Putamen (tissue), 1 donor: ENCODE measurements around the gene ELF3.
"Not testable (repeated sequence)": the region's sequence is repeated elsewhere in the genome, so short reads cannot be mapped to it uniquely, and the experiment has no call there.

Experiments
- DNase-seq: peaks from one replicate; pipeline ENCODE4 v3.0.0-alpha.2; 2016; ENCODE audit warnings: low spot score

ELF3 gene

DNA sequence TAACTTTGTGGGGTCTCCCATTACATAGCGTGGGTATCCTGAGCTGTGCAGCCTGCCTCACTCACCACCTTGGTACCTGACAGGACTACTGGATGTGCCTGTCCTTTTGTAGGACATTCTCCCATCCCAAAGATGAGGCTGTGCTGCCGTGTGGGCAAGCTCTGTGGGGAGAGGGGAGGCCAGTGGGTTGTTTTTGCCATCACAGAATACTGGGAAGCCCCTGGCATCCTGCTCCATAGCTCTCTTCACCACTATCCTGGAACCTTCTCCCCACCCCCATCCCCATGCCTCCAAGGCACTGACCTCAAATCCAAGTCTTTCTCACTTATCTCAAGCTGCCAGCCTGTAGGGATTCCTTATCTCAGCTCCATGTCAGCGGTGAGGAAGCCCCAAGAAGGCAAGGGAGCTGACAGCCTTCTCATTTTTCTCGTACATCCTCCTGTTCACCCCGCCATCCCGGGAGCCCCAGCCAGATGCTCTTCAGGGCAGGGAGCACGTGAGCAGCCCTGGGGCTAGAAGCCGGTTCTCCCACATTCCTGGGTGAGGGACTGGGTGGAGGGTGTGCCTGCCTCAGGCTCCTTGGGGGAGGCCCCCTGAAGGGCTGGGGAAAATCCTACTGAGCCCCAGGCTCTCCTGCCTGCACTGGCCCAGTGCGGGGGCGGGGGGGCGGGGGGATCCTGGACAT is 2.4 kb upstream of the ELF3 start:
- no peak for DNase-seq

GRCh38 chr1:202009326-202010179 is 834 bp upstream of the ELF3 start:
- peak; percentile 80 for DNase-seq

DNA sequence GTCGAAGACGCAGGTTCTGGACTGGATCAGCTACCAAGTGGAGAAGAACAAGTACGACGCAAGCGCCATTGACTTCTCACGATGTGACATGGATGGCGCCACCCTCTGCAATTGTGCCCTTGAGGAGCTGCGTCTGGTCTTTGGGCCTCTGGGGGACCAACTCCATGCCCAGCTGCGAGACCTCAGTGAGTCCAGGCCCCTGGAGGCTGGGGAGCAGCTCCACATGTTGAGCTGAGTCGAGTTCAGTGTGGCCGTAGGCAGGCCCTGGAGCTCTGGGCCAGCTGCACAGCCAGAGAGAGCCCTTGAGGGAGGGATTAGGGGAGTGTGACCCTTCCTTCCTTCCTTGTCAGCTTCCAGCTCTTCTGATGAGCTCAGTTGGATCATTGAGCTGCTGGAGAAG is 1.6 kb downstream of the ELF3 start:
- DNase-seq: no peak

DNA sequence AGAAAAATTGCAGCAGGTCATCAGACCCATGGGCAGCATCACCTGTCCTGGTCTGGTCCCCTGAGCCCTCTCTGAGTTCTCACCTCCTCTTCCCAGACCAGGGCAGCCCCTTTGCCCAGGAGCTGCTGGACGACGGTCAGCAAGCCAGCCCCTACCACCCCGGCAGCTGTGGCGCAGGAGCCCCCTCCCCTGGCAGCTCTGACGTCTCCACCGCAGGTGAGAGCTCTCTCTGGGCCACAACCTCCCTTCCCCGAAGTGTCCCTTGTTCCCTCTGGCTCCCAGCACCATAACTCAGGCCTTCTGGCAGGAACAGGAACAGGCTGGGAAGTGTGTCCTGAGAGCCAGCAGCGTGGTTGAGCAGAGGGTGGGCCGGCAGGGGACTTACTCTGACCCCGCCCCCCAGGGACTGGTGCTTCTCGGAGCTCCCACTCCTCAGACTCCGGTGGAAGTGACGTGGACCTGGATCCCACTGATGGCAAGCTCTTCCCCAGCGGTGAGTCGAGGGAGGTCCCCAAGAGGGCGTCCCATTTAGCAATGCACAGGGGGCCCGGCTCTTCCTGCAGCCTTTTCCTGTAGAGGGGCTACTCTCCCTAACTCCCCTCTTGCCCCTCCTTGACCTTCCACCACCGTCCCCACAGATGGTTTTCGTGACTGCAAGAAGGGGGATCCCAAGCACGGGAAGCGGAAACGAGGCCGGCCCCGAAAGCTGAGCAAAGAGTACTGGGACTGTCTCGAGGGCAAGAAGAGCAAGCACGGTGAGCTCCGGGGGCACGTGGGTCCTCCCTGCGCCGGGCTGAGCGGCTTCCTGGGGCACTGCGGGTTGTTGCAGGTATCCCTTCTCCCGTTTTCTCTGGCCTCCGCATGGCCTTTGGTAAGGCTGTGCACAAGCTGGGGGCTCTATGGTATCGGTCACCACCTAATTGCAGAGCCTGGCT is 2.4 kb downstream of the ELF3 start:
- no peak for DNase-seq

- DNase-seq: no peak
Measured at GRCh38 chr1:202013603-202014002, 3.2 kb downstream of the ELF3 start.

GRCh38 chr1:202014060-202014459 is 3.7 kb downstream of the ELF3 start:
- DNase-seq: no peak

GRCh38 chr1:202014915-202015661 is 4.7 kb downstream of the ELF3 start:
- DNase-seq: no peak

- no peak for DNase-seq
Measured at GRCh38 chr1:202015662-202015937, 5.2 kb downstream of the ELF3 start.

GRCh38 chr1:202016022-202016810 is 5.8 kb downstream of the ELF3 start:
- DNase-seq: no peak

DNA sequence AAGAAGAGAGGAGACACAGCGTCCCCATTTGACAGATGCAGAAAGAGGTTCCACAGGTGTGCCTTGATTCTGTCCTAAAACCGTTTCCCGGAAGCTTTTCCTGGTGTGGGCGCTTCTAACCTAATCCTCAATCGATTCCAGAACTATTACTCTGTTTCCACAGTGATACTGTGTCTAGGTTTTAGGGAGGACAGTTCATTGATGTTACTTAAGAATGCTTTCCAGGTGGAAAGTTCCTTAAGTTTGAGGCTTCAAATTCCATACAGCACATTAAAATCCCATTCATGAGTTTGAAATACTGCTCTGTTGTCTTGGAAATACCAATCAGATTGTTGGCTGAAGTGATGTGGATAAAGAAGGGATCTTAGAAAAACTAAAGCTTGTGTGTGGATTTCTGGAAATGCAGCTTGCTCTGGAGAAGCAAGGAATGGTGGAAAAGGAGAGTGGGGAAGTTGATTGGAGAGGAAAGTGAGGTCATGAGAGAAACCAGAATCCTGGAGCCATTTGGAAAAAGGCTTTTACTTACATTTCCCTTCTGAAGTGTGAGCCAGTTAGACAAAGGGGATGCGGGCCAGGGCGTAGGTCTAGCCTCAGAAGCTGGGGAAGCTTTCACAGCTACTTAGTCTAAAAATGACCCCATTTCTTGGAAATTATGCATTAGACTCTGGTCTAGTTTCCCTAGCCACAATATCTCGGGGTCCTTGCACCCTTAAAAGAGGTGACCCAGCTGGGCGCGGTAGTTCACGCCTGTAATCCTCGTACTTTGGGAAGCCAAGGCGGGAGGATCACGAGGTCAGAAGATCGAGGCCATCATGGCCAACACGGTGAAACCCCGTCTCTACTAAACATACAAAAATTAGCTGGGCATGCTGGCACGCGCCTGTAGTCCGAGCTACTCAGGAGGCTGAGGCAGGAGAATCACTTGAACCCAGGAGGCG is 6.7 kb downstream of the ELF3 start:
- no peak for DNase-seq

DNA sequence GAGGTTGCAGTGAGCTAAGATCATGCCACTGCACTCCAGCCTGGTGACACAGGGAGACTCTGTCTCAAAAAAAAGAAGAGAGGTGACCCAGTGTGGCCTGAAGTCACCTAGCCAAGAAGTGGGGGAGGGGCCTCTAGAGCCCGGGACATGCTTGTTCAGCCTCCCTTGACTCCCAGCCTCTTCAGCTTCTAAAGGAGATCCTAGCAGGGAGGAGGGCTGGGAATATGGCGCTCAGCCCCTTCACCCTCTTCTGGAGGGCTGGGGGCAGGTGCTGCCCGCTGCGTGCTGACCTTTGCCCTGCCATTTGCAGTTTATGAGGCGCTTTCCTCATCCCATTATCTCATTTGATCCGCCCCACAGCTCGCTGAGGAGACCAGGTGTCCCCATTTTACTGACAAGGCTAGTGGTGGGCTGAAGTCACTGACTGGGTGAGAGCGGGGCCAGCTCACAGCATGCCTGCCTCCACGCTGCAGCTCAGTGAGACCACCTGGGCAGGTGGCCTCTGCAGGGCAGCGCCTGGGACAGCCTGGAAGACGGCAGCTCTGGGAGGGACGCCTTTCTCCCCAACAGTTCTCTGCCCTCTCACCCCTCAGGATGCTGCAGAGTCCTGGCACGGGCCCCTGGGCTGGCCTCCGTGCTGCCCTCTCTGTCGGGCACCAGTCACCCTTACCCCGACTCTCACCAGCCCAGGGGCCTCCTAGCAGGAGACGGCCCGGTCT is 7.5 kb downstream of the ELF3 start:
- no peak for DNase-seq

DNA sequence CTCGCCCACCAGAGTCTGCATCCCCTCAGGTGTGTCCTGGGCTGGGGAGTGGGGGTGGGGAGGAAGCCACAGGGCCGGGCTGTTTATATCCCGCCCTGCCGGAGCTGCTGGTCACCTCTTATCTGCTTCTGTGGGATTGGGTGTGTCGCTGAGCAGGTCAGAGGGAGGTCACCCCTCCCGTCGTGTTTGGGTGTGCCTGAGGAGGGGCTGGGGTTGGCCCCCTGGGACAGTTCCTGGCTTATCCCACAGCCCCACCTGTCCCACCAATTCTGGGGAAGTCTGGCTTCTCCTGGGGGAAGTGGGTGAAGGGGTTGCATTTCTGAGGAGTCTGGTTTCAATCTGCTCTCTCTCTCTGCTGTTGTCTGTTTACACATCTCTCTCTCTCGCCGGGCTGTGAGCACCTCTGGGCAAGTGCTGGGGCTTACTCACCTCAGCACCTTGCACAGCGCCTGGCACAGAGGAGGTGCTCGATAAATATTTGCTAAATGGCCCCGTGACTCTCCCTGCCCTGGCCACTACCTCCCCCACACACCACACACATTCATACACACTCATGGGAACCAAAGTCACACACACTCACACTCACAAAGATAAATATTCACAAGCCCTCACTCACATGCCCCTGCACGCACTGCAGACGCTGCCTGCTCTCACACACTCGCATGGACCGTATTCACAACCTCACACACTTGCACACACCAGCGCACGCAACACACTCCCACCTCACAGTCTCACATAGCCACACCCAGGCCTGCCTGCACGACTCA is 8.3 kb downstream of the ELF3 start:
- no peak for DNase-seq

DNA sequence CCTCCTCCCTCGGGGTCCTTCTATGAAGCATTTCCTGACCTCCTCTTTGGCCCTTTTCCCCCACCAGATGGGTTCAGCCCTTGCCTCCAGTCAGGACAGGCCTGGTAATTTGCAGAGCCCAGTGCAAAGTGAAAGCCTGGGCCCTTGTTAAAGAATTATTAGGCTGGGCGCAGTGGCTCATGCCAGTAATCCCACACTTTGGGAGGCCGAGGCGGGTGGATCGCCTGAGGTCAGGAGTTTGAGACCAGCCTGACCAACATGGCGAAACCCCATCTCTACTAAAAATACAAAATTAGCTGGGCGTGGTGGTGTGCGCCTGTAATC is 8.8 kb downstream of the ELF3 start:
- not testable (repeated sequence) for DNase-seq

- no peak for DNase-seq
Measured at GRCh38 chr1:202023001-202023433, 12.6 kb downstream of the ELF3 start.

DNA sequence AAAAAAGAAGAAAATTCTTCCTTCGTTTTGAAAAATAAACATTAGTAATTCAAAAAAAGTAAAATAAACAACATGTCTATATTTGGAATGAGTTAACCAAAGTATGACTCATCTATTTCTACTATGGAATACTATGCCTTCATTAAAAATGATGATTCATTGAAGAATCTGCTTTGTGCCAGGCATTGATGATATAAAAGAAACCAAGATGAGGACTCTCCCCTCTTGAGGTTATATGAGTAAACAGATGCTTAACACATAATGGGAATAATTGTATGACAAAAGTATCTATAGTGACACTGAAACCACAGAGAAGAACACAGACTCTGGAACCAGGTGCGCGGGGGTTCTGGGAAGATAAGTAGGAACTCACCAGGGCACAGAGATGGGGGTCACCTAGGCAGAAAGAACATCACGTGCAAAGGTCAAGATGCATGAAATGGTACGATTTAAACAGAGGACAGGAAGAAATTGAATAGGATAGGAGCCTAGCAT is 18.8 kb downstream of the ELF3 start:
- no peak for DNase-seq

DNA sequence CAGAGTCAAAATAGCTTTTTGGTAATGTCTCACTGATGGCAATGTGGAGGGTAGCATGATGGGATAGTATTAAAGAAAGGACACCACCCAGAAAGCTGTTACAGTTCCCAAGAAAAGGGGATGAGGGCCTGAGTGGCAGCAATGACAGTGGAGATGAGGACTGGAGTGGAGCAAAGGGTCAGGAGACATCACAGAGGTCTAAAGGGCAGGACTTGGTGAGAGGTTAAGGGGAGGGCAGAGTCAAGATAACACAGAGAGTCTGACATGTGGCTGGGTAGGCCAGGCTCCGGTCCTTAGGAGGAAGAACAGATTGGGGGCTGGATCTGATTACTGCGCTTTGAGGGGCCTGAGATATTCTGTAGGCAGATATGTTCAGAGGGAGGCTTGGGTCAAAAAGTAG is 19.3 kb downstream of the ELF3 start:
- DNase-seq: no peak

GRCh38 chr1:202031796-202032195 is 21.4 kb downstream of the ELF3 start:
- no peak for DNase-seq

DNA sequence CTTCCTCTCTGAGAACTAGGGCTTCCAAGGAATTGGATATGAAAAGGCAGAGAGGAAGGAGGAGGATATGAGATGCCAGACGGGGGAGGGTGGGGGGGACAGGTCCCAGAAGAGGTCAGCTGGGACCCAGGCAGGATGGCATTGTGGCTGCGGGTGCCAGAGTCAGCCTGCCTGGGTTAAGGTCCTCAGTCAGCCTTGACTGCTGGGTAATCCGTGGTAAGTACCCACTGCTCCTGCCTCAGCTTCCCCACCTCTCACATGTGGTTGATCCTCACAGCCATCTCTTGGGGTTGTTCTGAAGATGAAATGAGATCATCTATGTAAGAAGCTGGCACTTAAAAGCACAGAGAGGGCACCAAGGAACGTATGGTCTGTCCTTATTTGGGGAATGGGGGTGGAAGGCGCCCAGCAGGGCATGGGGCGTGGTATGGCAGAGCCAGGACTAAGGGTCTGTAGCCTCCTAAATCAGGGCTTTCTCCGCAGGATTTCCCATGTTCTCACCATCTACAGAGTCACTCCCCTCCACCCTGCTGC is 23.8 kb downstream of the ELF3 start:
- DNase-seq: no peak
